ENCODE results near the gene GANAB.
A peak's percentile ranks its signal among the peaks of the same experiment; 100 is the strongest.
"Not testable (repeated sequence)": the region's sequence is repeated elsewhere in the genome, so short reads cannot be mapped to it uniquely, and the experiment has no call there.

The GANAB gene

GRCh38 chr11:62645946-62646824, at the start of gene GANAB:
GANAB (minus strand) TSS chr11:62646613; CDS start chr11:62646599, 14 bp downstream.
- peak; percentile 94 to 95 for DNase-seq (ENCODE audit: low read depth in 2 of 2)

- DNase-seq (ENCODE audit: low read depth in 2 of 2): peak; percentile 51 to 52
Measured at GRCh38 chr11:62694455-62695167, 48.2 kb upstream of the GANAB start.

- DNase-seq (ENCODE audit: low read depth in 2 of 2): not testable (repeated sequence)
Measured at GRCh38 chr11:62693624-62694023, 47.2 kb upstream of the GANAB start.

GRCh38 chr11:62689421-62690183, 43.2 kb upstream of the GANAB start, which contains the start of gene LRRN4CL:
LRRN4CL (minus strand) TSS chr11:62689530; CDS start chr11:62688508, 1,022 bp downstream.
- DNase-seq (ENCODE audit: low read depth in 2 of 2): peak; percentile 97

GRCh38 chr11:62688491-62688890, 42.1 kb upstream of the GANAB start:
- DNase-seq (ENCODE audit: low read depth in 2 of 2): no peak

GRCh38 chr11:62687508-62688396, 41.3 kb upstream of the GANAB start:
- DNase-seq (ENCODE audit: low read depth in 2 of 2): no peak

GRCh38 chr11:62682518-62682917, 36.1 kb upstream of the GANAB start:
- DNase-seq (ENCODE audit: low read depth in 2 of 2): no peak

- peak; percentile 66 to 67 for DNase-seq (ENCODE audit: low read depth in 2 of 2)
Measured at GRCh38 chr11:62680825-62681240, 34.4 kb upstream of the GANAB start.

- peak; percentile 71 to 80 for DNase-seq (ENCODE audit: low read depth in 2 of 2)
Measured at GRCh38 chr11:62678770-62679696, 32.6 kb upstream of the GANAB start, which contains the start of gene UBXN1. UBXN1 (minus strand) TSS chr11:62679073; CDS start chr11:62678923, 150 bp downstream.

GRCh38 chr11:62678433-62678769, 32.0 kb upstream of the GANAB start:
- DNase-seq (ENCODE audit: low read depth in 2 of 2): no peak

GRCh38 chr11:62677714-62678113, 31.3 kb upstream of the GANAB start:
- DNase-seq (ENCODE audit: low read depth in 2 of 2): no peak

GRCh38 chr11:62677156-62677555, 30.7 kb upstream of the GANAB start:
- DNase-seq (ENCODE audit: low read depth in 2 of 2): no peak

- DNase-seq (ENCODE audit: low read depth in 2 of 2): no peak
Measured at GRCh38 chr11:62676698-62677097, 30.3 kb upstream of the GANAB start.

GRCh38 chr11:62675415-62675814, 29.0 kb upstream of the GANAB start:
- not testable (repeated sequence) for DNase-seq (ENCODE audit: low read depth in 2 of 2)

GRCh38 chr11:62673196-62673525, 26.7 kb upstream of the GANAB start:
- DNase-seq (ENCODE audit: low read depth in 2 of 2): no peak

GRCh38 chr11:62671608-62672389, 25.4 kb upstream of the GANAB start, which contains the start of the genes LBHD1 and UQCC3:
LBHD1 (minus strand) TSS chr11:62672267; CDS start chr11:62670031, 2,236 bp downstream.
UQCC3 (plus strand) TSS chr11:62671673; CDS start chr11:62671746, 73 bp downstream.
- peak; percentile 69 to 74 for DNase-seq (ENCODE audit: low read depth in 2 of 2)

- DNase-seq (ENCODE audit: low read depth in 2 of 2): no peak
Measured at GRCh38 chr11:62671236-62671607, 24.8 kb upstream of the GANAB start.

GRCh38 chr11:62669420-62670161, 23.2 kb upstream of the GANAB start:
- DNase-seq (ENCODE audit: low read depth in 2 of 2): no peak
